GM21717 (cell line): ENCODE results near the gene WDR27.
"Not testable (repeated sequence)": the region's sequence is repeated elsewhere in the genome, so short reads cannot be mapped to it uniquely, and the experiment has no call there.

ENCODE experiments used
- ATAC-seq: cut with Tn5 transposase; IDR thresholded peaks from one replicate; pipeline ENCODE4 v1.9.1; 2021; ENCODE audit warnings: mild to moderate bottlenecking, moderate library complexity; ENCODE audit not compliant: unreplicated experiment

The WDR27 gene

DNA sequence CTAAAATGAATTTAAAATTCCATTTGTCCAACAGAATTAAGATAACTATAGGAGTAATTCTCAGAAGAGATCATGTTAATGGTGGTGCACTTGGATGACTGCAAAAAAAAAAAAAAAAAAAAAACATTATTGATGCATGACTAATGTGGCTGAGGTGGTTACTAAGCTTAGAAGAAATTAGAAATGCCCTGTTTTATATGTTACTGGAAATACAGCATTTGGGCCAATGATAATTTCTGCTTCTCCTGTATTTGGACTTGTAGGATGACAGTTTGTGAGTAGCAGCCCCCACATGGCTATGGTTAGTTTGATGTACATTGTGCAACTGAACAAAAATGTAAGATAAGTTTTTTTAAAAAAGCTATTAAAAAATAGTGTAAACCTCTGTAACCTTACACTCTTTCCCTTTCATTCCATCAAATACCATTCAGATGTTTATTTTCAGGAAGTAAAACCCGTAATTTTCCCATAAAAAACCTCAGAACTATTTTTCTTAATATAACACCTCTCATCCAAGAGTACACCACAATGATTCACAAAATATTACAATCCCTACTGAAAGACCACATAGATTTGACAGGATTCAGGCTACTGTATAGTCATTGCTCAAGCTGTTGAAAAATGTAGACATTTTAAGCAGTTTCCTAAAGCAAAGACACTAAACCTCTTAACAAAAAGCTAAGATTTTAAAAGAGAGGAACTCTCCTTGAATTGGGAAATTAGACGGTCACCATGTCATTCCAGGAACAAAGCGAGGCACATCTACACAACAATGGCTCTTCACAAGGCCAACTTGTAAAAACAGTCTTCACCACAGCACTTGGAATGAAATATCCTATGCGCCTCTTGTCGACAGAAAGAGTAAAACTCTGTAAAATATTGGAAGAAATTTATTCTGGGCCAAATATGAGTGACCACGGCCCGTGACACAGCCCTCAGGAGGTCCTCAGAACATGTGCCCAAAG is 83.0 kb downstream of the WDR27 start:
- ATAC-seq, result no peak

DNA sequence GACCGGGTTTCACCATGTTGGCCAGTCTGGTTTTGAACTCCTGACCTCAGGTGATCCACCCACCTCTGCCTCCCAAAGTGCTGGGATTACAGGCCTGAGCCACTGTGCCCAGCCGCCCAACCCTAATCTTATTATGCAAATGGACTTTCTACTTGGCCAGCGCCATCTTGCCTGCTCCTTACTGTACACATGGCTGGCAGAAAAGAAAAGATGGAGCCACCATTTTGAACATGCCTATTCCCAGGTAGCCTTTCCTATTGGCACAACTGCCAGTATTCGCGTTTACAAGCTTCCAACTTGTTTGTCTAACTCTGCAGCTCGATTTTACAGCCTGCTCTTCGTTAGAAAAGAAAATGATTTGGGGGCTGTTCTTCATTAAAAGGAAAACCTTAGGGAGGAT is 84.3 kb downstream of the WDR27 start:
- no peak for ATAC-seq

DNA sequence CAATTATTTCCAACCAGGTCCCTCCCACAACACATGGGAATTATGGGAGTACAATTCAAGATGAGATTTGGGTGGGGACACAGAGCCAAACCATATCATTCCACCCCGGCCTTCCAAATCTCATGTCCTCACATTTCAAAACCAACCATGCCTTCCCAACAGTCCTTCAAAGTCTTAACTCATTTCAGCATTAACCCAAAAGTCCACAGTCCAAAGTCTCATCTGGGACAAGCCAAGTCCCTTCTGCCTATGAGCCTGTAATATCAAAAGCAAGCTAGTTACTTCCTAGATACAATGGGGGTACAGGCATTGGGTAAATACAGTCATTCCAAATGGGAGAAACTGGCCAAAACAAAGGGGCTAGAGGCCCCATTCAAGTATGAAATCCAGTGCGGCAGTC is 93.2 kb downstream of the WDR27 start:
- not testable (repeated sequence) for ATAC-seq

DNA sequence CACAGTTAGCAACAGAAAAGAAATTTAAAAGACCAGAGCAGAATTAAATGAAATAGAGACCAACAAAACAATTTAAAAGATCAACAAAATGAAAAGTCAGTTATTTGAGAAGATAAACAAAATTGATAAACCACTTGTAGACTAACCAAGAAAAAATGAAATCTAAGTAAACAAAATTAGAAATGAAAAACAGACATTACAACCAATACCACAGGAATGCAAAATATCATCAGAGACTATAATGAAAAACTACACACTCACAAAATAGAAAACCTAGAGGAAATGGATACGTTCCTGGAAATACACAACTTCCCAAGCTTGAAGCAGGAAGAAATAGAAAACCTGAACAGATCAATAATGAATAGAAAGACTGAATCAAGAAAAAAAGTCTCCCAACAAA is 97.8 kb downstream of the WDR27 start:
- ATAC-seq, result no peak

DNA sequence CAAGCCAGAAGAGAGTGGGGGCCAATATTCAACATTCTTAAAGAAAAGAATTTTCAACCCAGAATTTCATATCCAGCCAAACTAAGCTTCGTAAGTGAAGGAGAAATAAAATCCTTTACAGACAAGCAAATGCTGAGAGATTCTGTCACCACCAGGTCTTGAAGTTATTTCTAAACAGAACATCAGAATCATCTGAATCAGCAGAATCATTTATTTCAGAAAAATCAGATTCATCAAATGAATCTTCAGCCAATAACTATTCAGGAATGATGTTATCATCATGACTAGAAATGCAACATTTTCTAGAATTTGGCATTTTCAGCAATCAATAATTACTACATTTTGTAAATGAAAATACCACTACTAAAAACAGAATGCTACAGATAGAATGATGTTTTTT is 100.7 kb downstream of the WDR27 start:
- not testable (repeated sequence) for ATAC-seq

DNA sequence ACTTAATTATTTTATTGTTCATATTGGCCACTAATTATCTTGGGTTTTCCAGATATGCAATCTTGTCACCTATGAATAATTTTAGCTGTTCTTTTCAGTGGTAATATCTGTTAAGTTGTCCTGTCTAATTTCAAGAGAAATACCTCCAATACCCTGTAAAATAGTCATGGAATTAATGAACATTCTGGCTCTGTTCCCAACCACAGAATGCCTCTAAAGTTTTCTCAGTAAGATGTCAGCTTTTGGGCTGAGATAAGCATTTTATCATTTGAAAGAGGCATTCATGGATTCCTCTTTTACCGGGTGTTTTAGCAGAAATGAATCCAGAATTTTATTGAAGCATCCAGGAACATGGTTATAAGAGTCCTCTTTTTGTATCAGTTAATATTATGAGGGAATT is 109.3 kb downstream of the WDR27 start:
- no peak for ATAC-seq

DNA sequence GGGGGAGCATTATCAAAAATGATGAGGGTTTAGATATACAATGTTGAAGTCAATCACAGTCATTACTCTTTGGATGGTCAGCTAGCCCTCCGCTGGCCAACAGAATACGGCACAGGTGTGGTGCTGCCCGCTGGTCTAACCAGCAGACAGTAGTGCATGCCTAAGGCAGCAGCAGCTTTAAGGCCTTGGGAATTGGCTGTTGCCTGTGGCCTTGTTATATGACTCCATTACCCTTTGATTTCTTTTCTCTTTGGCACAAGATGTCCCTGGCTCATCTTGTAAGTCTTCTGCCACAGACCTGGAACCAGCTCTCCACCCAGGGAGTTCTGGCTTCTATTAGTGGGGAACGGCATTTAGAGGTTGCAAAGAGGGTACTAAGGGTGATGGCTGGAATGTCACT is 110.2 kb downstream of the WDR27 start:
- no peak for ATAC-seq

DNA sequence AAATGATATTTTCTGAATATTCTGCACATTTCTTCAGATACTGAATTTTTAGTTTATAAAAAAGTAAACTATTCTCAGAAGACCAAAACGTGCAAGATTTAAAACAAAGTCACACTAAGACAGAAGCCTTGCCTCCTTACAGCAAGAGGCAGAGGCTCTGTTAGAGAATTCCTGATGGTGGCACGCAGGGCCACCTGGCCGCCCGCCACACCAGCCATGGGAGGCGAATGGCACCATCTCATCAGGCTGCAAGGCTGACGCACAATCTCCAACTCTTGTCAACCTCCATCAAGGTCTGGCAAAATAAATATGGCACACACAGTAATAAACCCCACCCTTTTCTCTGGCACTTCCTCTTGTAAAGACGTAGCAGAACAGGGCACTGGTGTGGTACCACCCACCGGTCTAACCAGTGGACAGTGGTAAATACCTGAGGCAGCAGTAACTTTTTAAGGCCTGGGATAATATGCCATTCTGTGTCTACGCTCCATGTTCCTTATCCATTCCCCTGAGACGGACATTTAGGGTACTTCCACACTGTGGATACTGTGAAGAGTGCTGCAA is 111.4 kb downstream of the WDR27 start:
- no peak for ATAC-seq

DNA sequence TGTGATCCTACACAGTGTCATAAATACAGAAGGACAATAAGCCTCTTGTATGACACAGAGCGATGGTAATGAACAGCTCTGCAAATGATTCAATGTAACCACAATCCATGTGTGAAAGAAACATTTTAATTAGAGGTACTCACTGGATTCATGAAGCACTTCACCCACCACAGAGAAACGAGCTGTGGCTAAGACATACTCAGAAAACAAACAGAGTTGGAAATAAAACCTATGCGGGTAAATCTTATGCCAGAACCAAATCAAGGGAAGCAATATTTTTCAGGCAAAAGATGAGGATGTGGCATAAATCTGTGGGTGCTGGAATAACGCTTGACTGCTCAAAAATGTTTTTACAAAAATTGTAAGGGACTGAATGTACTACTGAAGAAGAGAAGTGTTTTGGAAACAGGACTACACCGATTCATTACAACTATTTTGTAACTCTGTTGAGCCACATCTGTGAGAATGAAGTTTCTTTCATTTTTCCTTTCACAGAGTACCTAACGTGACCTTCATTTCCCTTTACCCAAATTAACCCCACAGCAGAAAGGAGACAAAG is 112.1 kb downstream of the WDR27 start:
- ATAC-seq, result peak; percentile 83

DNA sequence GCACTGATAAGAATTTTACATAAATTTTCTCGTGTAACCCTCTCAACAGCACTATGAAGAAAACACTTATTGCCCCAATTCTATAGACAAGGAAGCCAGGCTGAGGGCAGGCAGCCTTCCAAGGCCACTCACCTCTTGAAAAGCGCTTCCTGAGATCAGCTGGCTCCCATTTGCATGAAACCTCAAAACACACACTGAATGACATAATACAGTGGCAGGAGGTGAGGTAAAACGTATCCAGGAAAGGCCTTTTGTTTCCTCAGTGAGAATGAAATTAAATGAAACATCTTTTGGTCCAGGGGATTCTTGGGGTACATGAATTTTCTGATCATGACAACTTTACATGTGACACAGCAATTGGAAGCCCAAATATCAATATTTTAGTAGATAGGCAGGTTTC is 112.5 kb downstream of the WDR27 start:
- peak; percentile 92 for ATAC-seq

DNA sequence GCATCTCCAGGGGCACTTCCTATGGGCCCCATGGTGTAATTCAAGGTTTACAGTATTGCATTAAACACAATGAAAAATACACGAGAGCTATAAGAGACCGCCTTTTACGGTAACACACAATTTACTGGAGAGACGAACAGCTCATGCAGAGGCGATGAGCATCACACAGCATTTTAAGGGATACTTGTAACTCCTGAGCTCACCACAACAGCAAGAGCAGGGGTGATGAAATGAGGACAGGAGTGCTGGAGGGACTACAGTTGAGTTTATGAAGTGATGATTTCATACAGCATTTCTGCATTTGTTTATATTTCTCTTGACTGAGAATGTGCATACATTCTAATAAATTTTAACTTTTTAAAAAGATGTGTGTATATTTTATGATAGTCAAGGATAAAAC is 113.9 kb downstream of the WDR27 start:
- ATAC-seq, result no peak

DNA sequence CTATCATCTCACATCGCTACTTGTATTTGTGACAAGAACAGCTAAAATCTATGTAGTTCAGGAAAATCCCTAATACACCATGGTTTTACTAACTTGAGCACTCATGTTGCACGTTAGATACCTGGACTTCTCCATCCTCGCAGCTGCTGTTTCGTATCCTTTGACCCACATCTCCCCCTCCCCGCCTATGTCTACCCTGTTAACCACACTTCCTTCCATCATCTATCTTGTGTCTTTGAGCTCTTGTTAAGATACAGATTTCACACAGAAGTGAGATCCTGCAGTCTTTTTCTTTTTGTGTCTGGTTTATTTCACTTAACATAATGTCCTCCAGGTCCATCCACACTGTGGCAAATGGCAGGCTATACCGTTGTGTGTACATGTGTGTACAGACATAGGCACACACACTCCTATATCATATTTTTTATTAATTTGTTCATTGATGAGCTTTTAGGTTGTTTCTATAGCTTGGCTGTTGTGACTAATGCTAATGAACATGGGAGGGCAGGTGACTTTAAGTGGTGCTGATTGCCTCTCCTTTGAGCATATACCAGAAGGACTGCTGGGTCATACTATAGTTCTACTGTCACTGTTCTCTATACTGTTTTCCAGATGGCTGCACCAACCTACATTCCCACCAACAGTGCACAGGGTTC is 117.8 kb downstream of the WDR27 start:
- no peak for ATAC-seq

DNA sequence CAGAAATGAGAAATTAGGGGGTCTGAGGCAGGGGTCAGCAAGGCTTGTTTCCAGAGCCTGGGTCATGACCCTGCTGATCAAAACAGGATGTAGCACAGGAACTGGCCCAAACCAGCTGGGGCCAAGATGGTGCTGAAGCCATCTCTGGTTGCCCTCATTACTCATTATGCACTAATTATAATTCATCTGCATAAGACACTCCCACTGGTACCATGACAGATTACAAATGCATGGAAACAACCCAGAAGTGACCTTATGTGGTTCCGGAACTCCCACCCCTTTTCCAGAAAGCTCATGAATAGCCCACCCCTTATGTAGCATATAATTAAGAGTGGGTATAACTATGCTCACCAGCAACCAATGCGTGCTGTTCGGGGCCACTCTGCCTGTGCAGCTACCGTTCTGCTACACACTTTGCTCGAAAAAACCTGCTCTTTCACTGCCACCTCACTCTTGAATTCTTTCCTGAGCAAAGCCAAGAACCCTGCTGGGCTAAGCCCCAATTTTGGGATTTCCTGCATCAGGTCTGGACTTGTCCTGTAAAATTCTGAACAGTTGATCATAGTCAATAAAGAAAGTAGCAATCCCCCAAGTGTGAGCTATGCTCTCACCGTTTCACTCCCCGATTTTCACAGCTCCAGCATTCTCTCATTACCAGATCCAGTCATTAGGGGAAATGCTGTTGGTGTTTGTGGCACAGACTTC is 122.3 kb downstream of the WDR27 start:
- ATAC-seq, result no peak

DNA sequence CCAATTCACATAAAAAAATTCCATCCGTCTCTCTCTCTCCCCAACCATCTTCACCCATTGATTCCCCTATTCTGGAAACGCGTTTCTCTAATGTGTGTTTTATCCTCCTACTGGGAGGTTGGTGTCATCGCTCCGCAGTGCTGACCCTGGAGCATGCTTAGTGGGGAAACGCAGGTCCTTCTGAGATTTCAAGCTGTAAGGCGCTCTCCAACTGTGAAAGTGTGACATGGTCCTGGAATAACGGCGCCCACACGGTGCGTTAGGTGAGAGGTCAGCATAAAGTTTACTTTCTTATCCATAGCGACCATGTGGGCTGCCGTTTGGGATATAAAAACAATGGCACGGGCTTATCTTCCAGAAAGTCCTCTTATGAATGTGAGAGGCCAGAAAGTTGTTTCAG is 123.9 kb downstream of the WDR27 start:
- no peak for ATAC-seq

DNA sequence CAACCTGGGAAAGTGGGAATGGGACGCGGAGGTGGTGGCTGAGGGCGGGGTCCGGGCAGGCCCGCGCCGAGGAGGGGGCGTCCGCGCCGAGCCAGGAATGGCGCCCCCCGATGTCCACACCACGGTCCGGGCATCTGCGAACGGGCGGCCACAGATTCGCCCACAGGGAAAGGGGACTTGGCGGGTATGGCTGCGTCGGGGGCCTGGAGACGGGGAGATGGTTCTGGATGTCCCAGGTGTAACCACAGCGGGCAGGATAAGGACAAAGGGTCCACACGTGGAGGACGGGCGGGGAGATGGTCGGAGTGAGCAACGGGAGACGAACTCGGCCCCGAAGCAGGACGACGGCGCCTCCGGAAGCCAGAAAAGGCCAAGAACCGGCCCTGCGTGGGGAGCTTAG is 124.6 kb downstream of the WDR27 start:
- no peak for ATAC-seq

DNA sequence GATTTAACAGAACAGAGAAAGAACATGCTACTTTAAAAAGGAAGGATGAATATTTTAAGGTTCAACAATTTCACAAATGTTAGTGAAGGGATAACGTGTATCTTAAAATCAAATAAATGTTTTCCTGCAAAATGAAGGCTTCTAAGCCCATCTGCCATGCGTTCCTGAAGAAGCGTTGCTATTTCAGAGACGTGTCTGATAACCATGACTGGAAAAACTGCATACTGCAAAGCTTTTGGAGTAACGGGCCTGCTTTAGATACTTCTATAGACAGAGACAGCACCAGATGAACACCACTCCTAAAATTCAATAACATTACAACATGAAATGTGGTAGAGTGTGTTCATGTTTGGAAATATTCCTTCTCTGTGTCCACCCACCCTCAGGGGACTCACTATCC is 126.0 kb downstream of the WDR27 start:
- no peak for ATAC-seq

DNA sequence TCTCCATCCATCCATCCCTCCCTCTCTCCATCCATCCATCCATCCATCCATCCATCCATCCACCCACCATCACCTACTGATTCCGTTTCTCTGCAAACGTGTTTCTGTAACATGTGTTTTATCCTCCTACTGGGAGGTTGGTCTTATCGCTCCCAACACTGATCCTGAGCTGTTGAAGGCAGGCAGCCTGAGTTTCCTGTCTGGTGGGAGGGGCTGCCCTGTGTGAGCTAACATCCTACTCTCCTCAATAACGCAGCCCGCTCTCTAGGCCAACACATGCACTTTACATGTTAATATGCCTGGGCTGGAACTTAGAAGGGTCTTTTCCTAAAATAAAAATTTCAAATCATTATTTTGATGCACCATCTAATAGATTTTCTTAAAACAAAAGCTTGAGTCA is 126.5 kb downstream of the WDR27 start:
- ATAC-seq, result no peak

DNA sequence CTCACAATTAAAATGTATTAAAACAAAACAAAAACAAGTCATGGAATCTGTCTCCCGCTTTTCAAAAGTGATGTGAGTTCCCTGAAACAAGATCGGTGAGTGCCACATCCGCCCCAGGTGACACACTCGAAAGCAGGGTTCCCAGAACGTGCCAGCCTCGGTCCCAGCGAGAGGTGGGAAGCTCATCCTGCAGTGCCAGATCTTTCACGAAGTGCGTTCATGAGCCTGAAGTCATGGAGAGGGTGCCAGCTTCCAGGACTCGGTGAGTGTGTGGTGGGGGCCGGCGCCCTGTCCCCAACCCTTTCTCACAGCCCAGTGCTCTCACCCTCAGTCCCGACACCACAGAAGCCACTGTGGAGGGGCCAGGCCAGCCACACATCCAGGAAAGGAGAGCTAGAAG is 127.4 kb downstream of the WDR27 start:
- no peak for ATAC-seq

DNA sequence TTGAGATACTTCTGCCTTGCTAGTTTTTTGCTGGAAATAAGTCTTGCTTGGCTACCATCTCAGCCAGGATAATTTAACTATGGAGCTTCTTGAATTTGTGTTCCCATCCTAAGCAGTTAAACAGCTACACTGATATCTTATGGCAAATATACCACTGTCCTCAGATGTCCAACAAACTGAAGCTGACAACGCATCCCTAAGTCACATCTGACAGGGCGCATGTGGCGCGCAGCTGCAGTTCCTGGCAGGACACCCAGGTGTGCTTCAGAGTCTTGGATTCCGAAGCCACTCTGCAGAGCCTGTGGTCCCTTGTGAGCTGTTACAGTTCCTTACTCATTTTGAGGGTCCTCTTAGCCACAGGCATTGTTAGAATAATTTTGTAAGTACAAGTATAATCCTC is 127.9 kb downstream of the WDR27 start:
- no peak for ATAC-seq

DNA sequence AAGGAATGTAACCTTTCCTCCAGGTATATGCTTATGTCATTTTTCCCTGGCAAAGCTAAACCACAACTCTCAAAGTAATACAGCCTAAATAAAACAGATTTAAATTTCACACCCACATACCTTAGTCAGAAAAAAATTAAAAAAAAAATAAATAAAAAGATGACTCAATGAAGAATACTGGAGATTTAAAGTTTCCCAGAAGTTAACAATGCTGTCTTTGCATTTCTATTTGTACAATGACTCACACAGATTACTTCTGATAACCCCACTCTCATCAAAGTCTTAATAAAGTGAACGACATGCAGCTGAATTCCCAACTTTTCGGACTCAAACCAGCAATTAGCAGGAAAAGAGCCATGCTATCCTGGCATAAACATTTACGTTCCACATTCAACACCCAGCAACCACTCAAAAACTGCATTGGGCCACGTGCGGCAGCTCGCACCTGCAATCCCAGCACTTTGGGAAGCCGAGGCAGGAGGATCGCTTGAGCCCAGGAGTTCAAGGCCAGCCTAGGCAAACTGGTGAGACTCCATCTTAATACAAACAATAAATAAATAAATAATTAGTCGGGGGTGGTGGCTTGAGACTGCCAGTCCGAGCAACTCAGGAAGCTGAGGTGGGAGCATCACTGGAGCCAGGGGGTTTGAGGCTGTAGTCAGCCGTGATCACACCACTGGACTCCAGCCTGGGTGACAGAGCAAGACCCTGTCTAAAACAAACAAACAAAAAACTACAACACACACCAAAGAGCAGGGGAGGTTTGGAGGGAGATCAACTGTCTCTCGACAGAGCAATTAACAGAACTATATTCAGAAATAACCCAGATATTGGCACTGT is 130.5 kb downstream of the WDR27 start:
- ATAC-seq, result no peak
